ENCODE results near the gene TMEM220. TPM values are rescaled to one million over a fixed set of nuclear protein-coding genes. Genes with fewer than 3 reads are reported as not detected.

TMEM220 gene
- total RNA-seq, 4 donors from 2014 or later: 11.4 to 17.8 (median 14.1) TPM

GRCh38 chr17:10702574-10702973 is 27.2 kb downstream of the TMEM220 start:
- TF ChIP-seq CTCF (IDR thresholded peaks at IDR 0.05; ENCODE audit: low read depth): no peak

GRCh38 chr17:10699856-10700255 is 30.0 kb downstream of the TMEM220 start:
- no peak for TF ChIP-seq CTCF (IDR thresholded peaks at IDR 0.05; ENCODE audit: low read depth)

GRCh38 chr17:10698096-10698818 is 31.6 kb downstream of the TMEM220 start:
- TF ChIP-seq CTCF (IDR thresholded peaks at IDR 0.05; ENCODE audit: low read depth): no peak

GRCh38 chr17:10697092-10698081 is 32.4 kb downstream of the TMEM220 start, which contains the start of the genes ADPRM and SCO1:
ADPRM (plus strand) TSS chr17:10697594; CDS start chr17:10704927, 7,333 bp downstream.
SCO1 (minus strand) TSS chr17:10697533; CDS start chr17:10697507, 26 bp downstream.
- TF ChIP-seq CTCF (IDR thresholded peaks at IDR 0.05; ENCODE audit: low read depth): no peak

GRCh38 chr17:10687499-10687898 is 42.3 kb downstream of the TMEM220 start:
- TF ChIP-seq CTCF (IDR thresholded peaks at IDR 0.05; ENCODE audit: low read depth): no peak

GRCh38 chr17:10683853-10684252 is 46.0 kb downstream of the TMEM220 start:
- no peak for TF ChIP-seq CTCF (IDR thresholded peaks at IDR 0.05; ENCODE audit: low read depth)

All from subcutaneous adipose tissue (tissue), 4 donors.